DND-41 (cell line): ENCODE measurements around the gene CNNM3.

Experiments
- EZH2 ChIP-seq: IDR thresholded peaks from 3 replicates; pipeline ENCODE4 v1.6.1; 2012; ENCODE audit warnings: borderline replicate concordance, low read depth, mild to moderate bottlenecking, moderate library complexity, low read length, inconsistent platforms; ENCODE audit not compliant: severe bottlenecking
- TF ChIP-seq, protein P1 (sequence below): IDR thresholded peaks from 2 replicates; pipeline ENCODE4 v1.5.1; 2012; ENCODE audit warnings: borderline replicate concordance, low read length, moderate library complexity, mild to moderate bottlenecking; ENCODE audit not compliant: poor library complexity, severe bottlenecking; ENCODE audit errors: extremely low read depth

DNA sequence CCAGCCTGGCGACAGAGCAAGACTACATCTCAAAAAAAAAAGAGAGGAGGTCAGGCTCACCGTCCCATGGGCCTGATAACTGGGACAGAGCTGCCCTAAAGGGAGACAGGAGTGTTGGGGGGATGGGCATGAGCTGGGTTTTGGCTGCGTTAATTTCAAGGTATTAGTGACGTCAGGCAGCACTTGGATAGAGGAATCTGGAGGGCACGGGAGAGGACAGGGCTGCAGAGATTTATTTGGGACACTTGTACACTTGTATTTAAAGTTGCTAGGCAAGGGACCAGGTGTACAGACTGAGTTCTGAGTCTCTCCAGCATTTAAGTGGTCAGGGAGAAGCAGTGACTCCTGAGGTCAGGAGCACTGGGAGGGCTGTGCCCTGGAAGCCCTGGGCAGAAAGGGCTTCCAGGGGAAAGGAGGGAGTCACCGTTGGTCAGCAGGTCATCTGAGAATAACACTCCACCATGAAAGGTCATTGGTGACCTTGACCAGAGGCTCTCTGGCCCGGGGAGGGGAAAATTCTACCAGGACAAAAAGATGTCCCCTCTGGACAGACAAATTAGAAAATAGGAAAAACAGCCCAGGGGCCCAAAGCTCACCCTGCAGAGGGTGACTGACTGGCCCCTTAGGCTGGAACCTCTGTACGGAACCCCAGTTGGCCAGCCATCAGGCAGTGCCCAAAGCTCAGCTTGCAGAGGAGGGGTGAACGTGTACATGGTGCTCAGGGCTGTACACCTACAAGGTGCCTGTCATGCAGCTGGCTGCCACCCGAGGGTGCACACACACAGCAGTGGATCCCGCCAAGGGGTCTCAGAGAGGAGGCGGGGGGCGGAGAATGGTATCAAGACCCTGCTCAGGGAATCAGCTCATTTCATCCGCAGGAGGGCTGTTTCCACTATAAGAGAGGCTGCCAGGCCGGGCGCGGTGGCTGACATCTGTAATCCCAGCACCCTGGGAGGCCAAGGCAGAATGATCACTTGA lies 23.0 kb upstream of the CNNM3 start:
- TF ChIP-seq, protein P1, sequence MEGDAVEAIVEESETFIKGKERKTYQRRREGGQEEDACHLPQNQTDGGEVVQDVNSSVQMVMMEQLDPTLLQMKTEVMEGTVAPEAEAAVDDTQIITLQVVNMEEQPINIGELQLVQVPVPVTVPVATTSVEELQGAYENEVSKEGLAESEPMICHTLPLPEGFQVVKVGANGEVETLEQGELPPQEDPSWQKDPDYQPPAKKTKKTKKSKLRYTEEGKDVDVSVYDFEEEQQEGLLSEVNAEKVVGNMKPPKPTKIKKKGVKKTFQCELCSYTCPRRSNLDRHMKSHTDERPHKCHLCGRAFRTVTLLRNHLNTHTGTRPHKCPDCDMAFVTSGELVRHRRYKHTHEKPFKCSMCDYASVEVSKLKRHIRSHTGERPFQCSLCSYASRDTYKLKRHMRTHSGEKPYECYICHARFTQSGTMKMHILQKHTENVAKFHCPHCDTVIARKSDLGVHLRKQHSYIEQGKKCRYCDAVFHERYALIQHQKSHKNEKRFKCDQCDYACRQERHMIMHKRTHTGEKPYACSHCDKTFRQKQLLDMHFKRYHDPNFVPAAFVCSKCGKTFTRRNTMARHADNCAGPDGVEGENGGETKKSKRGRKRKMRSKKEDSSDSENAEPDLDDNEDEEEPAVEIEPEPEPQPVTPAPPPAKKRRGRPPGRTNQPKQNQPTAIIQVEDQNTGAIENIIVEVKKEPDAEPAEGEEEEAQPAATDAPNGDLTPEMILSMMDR = no peak
- no peak for TF ChIP-seq EZH2
